Measurements from ENCODE around the gene EVX1. TPM values are rescaled to one million over a fixed set of nuclear protein-coding genes. Genes with fewer than 3 reads are reported as not detected.

EVX1 gene
- polyA plus RNA-seq, 4 donors, result 0.06 to 0.07 TPM; not detected in 2

- DNase-seq (ENCODE audit: low read depth in 4 of 4, low spot score in 2 of 4), result no peak
Measured at GRCh38 chr7:27224983-27225934, 17.3 kb upstream of the EVX1 start.

DNA sequence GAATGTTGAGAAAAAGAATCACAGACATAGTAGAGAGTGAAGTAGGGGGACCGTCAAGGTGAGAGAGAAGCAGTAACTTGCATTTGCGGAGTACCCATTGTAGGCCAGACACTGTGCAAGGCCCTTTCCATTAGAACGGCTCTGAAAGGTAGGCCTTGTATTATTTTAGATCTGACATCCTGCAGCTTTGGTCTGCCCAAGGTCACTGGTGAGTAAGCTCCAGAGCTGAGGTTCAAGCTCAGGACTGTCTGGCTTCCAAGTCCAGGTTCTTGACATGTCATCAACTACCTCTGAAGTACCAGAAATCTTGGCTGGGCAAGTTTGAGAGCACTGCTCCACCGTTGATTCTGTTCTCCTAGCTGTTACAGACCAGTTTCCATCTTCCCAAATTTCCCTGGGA is 13.2 kb upstream of the EVX1 start:
- DNase-seq (ENCODE audit: low read depth in 4 of 4, low spot score in 2 of 4), result no peak

DNA sequence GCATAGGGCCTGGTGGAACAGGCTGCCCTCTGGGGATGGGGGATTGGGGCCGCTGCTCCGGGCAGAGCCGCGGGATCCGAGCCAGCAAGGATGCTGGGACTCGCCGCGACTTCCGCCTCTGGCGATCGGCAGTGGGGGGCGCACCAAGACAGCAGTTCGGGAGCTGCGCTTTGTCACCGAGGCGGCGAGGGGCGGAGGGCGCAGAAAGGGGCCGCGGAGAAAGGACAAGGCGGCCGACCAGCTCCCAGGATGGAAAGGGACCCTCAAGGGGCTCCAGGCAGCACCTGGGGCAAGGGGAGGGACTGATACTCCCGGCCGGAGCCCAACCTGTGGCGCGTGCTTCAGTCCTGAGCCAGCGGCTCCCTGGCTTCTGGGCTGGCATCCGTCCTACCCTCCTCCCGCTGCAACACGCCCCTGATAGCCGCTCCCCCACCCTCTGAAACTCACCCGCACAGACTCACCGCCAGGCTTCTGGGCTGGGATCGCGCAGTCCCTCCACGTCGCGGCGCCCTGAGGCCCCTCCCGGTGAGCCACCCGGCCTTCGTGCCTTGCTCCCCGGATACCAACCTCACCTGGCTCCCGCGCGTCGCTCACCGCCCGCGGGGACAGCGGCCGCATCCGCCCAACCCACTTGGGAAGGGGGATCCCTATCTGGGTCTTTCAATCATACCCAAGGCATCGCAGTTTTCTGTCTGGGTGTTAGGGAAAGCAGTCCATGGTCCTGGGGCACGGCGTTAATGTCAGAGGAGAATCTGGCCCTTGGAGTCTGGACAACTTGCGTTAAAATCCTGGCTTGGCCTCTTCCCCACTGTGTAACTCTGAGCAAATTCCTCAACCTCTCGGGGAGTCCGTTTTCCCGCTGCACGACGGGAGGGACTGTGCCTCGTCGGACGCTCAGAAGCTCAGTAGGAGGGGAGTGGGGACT is 7.0 kb upstream of the EVX1 start:
- no peak for DNase-seq (ENCODE audit: low read depth in 4 of 4, low spot score in 2 of 4)

- DNase-seq (ENCODE audit: low read depth in 4 of 4, low spot score in 2 of 4), result no peak
Measured at GRCh38 chr7:27237735-27238334, 4.8 kb upstream of the EVX1 start.

DNA sequence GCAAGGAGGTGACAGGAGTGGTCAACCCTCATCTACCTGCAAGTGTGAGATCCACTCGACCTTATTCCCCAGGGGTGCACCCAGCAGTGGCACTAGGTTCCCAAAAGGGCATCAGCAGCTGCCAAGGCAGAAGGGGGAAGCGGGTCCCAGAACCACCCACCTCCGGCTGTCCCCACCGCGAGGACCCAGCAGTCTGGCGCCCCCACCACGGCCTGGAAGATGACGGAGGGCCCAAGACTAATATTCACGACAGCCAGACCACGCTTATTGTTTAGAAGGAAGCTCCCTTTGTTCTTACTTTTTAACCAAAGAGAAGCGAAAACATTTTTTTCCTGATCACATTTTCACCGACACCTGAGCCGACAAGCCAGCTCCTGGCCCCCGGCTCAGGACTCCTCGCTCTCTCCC is 3.6 kb upstream of the EVX1 start:
- no peak for DNase-seq (ENCODE audit: low read depth in 4 of 4, low spot score in 2 of 4)

DNA sequence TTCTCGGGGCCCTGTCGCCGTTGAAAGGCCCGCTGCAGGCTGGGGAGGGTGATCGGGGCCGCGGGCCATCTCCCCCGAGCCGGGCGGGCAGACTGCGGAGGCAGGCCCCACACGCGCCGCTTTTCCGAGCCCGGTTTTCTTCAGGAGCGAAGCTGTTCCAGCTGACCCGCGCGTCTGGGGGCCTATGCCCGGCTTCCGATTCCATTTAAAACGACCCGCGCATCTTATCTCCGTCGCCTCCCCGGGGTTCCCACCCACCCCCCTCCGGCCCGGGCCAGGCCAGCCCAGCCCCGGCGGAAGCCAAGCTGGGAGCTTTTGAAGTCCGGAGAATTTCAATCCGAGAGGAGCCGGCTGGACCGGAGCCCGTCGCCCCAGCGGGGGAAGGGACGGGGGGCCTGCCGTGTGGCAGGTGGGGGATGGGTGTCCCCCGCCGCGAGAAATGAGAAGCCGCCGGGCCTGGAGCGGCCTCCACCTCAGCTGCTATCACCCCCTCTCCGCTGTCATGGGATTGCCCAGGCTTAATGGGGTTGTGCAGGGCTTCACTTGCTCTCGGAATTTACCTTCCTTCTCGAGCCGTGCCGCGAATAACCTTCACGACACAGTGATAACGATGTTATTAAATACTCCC is 3.1 kb upstream of the EVX1 start:
- DNase-seq (ENCODE audit: low read depth in 4 of 4, low spot score in 2 of 4), result no peak

DNA sequence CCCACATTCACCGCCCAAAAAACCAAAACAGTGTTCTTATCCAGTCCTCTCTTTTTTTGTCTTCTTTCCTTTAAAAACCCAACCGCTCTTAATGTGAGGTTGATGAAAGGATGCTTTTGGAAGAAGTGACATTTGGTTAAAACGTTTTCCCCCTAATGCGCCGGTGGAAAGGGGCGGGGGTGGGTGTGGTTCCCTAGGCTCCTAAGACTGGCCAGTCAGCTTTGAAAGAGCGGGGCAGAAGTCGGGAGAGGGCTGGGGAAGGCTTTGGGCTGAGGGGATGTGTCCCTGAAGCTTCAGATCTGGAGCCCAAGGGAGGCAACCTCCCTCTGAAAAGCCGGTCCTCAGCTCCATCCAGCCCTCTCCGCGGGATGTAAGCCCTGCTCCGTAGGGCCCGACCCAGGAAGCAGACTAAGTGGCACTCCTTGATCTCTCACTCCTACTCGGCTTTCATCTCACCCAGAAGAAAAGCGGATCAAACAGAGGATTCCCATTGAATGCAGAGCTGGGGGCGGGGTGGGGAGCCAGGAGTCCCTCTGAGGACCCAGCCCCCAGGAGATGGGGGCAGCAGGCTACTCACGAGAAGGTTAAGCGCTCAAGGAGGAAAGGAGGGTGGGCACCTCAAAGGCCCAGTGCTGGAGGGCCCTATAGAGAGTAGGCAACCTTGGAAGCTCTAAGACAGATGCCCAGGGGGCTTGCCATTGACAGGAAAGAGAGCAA is 2.4 kb upstream of the EVX1 start:
- DNase-seq (ENCODE audit: low read depth in 4 of 4, low spot score in 2 of 4), result no peak

DNA sequence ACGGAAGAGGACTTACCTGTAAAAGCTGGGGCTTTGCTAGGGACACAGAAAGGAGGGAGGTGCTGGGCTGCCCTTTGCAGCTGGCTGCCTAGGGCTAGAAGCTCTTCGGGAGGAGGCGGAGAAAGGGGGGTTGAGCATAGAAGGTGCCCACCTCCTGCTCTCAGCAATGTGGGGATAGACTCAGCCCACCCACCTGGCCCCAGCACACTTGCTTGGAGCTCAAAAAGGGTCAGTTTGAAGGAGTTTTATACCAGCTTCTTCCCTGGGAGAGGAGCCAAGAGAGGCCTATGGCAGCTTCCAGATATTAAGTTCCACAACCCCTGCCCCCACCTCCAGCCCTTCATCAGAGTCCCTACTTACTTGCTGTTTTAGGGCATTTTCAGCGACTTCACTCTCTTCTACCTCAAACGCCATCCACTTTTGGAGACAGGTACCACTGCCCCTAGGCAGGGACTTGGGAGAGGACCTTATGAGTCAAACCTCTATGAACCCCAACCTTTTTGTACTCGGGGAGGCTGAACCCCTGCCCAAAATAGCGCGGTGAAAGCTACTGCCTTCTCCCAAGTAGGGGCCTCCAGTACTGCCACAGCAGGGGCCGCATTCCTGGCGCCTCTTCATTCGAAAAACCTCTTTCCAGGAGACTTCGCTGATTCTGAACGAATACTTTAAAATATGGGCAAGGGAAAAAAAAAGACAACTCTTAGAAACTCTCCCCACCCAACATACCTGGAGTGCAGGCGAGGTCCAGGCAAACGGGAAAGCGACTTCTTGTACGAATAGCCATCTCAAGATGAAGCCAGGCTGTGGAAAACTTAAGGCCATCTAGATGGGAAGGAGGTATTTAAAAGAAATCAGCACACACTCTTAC is 1.2 kb upstream of the EVX1 start:
- DNase-seq (ENCODE audit: low read depth in 4 of 4, low spot score in 2 of 4), result no peak

- DNase-seq (ENCODE audit: low read depth in 4 of 4, low spot score in 2 of 4), result no peak
Measured at GRCh38 chr7:27242154-27242553, 448 bp upstream of the EVX1 start.

DNA sequence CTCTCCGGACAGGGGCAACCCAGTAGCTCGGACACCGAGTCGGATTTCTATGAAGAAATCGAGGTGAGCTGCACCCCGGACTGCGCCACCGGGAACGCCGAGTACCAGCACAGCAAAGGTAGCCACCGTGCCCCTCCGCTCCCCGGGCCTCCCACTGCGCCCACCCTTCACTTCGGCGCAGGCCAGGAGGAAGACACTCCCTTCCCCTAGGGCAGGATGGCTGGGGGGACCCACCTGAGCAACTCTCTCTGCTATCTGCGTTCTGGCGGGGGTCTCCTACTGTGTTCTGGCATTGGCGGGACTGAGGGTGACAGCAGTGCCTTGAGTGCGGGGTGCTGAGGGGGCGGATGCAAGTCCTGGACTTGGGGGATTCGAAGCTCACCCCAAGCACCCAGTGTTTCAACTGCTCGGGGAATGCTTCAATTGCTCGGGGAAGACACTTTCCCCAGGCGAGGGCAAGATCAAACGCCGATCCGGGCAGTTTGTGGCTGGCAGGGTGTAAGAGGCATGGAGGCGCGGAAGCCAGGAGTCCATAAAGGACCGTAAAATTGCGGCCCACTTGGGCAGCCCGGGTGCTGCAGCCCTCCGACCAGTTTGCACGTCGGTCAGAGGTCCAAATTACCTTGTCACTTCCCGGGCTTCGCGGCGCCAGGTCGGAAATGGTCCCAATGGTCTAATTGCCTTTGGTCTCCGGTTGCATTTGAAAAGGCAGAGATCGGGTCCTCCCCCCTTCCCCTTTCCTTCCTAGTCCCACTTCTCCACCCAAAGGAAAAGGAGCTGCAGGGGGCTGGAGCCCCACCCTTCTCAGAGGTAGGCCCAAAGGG is 950 bp downstream of the EVX1 start:
- DNase-seq (ENCODE audit: low read depth in 4 of 4, low spot score in 2 of 4), result no peak

GRCh38 chr7:27244488-27245123 is 2.0 kb downstream of the EVX1 start:
- DNase-seq (ENCODE audit: low read depth in 4 of 4, low spot score in 2 of 4), result no peak

DNA sequence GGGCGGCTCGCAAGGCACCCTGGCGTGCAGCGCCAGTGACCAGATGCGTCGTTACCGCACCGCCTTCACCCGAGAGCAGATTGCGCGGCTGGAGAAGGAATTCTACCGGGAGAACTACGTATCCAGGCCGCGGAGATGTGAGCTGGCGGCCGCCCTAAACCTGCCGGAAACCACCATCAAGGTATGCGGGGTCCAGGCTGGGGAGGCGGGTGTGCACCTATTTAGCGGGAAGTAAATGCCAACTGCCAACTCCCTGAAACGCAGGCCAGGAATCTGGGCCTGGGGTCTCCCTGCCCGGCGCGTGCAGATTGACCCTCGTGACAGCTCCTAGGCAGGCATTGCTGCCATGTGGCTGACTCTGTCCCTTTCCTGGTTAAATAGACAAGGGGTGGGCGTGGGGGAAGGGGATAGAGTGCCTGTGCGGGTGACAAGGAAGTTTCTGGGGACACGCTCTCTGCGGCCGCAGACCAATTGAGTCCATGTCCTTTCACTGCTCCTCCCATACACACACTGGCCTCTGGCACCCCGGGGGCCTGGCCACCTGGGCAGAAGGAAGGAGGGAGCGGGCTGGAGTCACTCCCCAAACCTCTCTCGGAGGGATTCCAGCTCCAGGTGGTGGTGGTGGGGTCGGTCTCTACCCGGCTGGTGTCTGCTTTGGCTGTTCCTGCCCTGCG is 2.7 kb downstream of the EVX1 start:
- DNase-seq (ENCODE audit: low read depth in 4 of 4, low spot score in 2 of 4), result no peak

DNA sequence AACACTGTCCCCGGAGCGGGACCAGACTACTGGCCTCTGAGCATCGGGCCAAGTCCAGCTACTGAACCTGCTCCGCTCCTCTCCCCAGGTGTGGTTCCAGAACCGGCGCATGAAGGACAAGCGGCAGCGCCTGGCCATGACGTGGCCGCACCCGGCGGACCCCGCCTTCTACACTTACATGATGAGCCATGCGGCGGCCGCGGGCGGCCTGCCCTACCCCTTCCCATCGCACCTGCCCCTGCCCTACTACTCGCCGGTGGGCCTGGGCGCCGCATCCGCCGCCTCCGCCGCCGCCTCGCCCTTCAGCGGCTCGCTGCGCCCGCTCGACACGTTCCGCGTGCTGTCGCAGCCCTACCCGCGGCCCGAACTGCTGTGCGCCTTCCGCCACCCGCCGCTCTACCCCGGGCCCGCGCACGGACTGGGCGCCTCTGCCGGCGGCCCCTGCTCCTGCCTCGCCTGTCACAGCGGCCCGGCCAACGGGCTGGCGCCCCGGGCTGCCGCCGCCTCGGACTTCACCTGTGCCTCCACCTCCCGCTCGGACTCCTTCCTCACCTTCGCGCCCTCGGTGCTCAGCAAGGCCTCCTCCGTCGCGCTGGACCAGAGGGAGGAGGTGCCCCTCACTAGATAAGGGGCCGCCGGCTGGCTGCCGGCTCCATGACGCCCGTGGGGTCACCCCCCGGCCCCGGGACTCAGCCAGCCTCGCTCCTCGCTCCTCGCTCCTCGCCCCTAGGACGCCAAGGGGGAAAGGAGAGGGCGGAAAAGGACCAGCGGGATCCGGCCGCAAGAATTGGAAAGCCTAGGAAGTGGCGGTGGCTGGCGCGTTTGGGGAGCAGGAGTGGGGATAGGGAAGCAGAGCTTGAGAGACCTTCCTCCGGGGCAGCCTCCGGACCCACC is 3.4 kb downstream of the EVX1 start:
- no peak for DNase-seq (ENCODE audit: low read depth in 4 of 4, low spot score in 2 of 4)

GRCh38 chr7:27247000-27247399 is 4.4 kb downstream of the EVX1 start:
- no peak for DNase-seq (ENCODE audit: low read depth in 4 of 4, low spot score in 2 of 4)

DNA sequence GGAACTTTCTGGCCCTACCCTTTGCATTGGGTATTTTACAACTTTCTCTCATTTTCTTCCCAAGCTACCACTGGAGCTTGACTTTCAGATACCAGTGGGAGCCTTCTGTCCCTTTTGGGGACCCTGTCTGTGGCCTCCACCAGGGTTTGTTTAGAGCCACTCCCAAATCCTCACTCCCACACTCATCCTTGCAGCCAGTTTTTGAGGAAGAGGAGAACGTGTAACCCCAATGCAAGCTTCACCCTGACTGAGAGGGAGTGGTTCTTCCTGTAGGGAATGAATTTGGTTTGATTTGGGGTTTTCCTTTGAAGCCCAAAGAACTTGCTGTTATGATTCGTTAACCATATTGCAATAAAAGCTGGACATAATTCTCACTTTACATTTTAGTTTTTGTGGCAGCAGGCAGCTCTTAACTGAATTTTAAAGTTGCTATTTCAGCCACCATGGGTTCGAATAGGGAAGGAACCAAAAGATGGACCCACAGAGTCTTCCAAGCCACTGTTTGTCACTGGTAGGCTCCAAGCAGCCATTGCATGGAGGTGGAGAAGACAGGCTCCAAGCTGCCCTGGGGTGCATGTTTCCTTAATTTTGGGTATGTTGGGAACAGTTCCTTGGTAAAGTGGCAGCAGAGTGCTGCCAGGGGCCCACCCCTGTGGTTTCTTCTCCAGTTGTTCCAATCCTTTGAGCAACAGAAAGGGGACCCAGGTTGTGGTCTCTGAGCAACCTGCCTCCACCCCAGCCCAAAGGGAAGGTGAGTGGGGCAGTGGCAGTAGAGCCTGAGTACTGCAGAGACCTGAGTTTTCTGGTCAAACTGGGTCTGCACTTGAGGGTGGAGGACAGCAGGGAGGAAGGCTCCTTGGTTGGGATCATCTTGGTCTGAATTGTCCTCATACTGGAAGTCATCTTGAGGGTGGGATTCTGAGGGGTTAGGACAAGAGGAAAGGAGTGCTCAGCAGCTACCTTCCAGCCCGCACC is 5.1 kb downstream of the EVX1 start:
- DNase-seq (ENCODE audit: low read depth in 4 of 4, low spot score in 2 of 4), result no peak
